Measurements from ENCODE around the gene SH3RF3. TPM values are rescaled to one million over a fixed set of nuclear protein-coding genes. Genes with fewer than 3 reads are reported as not detected.

The SH3RF3 gene
- total and polyA plus RNA-seq, 5 donors from 2014 or later: 0.16 to 1.6 (median 0.76) TPM

DNA sequence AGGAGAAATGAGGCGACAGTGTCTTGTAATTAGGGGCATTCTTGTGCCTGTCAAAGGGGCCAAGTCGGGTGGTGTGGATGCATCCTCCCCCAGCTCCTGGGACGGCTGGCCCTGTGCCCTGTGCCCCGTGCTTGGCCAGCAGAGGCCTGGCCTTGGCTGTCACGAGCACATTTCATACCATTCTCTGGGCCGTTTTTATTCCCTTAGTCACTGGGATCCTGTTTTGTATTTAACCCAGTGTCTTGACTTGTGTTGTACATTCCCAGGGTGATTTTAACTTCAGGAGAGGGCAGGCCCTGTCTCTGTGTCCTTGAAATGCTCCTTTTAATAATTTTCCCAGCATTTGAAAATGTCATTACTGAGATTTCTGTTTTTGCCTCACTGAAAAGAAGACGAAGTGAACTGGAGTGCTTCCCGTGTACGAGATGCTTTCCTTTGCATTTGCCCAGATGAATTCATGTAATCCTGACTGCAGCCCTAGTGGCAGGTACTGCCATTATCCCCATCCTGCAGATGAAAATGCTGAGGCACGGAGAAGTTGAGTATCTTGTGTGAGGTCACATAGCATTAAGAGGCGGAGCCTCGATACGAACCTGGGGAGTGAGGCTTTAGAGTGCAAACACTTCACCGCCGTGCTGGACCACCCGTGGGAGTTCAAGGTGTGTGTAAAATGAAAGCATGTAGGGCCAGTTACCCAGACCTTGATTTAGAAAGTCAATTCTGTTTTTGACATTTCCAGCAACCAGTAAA, 57.0 kb downstream of the SH3RF3 start:
- Histone ChIP-seq H3K9me3 (ENCODE audit: control insufficient read depth in 2 of 2, low read length in 2 of 2) (no peaks in the 10 kb centered on the region), H3K4me1 (ENCODE audit: control insufficient read depth, insufficient read depth, low read length, poor library complexity, severe bottlenecking) (no peaks in the 10 kb centered on the region), H3K27me3 (ENCODE audit: control insufficient read depth, insufficient read depth, low read length) (no peaks in the 10 kb centered on the region), H3K4me3 (ENCODE audit: low read depth, low read length) (no peak overlapping the region), H3K27ac (ENCODE audit: insufficient read depth, low read length, poor library complexity, severe bottlenecking) (no peak overlapping the region), H3K36me3 (ENCODE audit: control insufficient read depth, insufficient read depth, low read length) (no peaks in the 10 kb centered on the region)
- Mint-ChIP-seq H3K4me3 (no peak overlapping the region), H3K36me3 (peaks cover 14% of the 10 kb centered on the region), H3K9me3 (no peaks in the 10 kb centered on the region), H3K4me1 (peaks cover 0 to 22% (median 4%) of the 10 kb centered on the region in 4 donors), H3K27me3 (peaks cover 34% of the 10 kb centered on the region), H3K27ac (peak overlapping the region; percentile 23 to 74 (median 51))
- no peak for ATAC-seq (ENCODE audit: low read depth in 2 of 2)
- DNase-seq: no peak

DNA sequence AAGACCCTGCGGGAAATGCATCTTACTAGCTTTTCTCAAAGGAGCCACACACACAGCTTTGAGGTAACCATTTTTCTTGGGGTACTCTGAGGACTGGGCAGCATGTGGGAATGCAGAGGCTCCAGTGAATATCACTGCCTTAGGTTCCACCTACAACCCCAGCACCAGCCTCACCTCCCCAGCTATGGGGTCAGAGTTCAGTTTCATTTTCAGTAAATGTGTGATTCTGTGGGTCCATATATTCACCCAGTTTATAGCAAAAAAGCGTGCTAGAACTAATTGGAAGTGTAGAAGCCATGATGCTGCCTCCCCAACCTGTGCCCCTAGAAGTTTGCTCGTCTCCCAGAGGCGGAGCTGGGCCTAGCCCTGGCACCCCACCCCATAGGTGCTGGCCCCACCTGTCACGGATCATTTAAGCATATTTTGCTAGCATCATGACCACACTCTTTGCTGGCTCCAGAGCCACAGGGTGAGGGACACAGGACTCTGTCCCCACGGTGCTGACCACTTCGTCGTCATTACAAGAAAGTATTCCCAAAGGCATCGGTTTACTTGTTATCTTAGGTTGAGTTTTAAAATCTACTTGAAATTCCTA, 57.7 kb downstream of the SH3RF3 start:
- peaks cover 33% of the 10 kb centered on the region for H3K27me3 Mint-ChIP-seq
- H3K36me3 ChIP-seq (ENCODE audit: control insufficient read depth, insufficient read depth, low read length): no peaks in the 10 kb centered on the region
- H3K4me1 Mint-ChIP-seq: peaks cover 0 to 21% (median 6%) of the 10 kb centered on the region in 4 donors
- no peak overlapping the region for H3K4me3 ChIP-seq (ENCODE audit: low read depth, low read length)
- no peaks in the 10 kb centered on the region for H3K9me3 Mint-ChIP-seq
- peak overlapping the region in 1 of 3 donors; percentile 61 for H3K27ac Mint-ChIP-seq
- H3K27ac ChIP-seq (ENCODE audit: insufficient read depth, low read length, poor library complexity, severe bottlenecking): no peak overlapping the region
- ATAC-seq (ENCODE audit: low read depth in 2 of 2) (no peak), DNase-seq (no peak)
- no peaks in the 10 kb centered on the region for H3K27me3 ChIP-seq (ENCODE audit: control insufficient read depth, insufficient read depth, low read length)
- H3K4me3 Mint-ChIP-seq: no peak overlapping the region
- no peaks in the 10 kb centered on the region for H3K9me3 ChIP-seq (ENCODE audit: control insufficient read depth in 2 of 2, low read length in 2 of 2)
- H3K36me3 Mint-ChIP-seq: peaks cover 10% of the 10 kb centered on the region
- H3K4me1 ChIP-seq (ENCODE audit: control insufficient read depth, insufficient read depth, low read length, poor library complexity, severe bottlenecking): no peaks in the 10 kb centered on the region

DNA sequence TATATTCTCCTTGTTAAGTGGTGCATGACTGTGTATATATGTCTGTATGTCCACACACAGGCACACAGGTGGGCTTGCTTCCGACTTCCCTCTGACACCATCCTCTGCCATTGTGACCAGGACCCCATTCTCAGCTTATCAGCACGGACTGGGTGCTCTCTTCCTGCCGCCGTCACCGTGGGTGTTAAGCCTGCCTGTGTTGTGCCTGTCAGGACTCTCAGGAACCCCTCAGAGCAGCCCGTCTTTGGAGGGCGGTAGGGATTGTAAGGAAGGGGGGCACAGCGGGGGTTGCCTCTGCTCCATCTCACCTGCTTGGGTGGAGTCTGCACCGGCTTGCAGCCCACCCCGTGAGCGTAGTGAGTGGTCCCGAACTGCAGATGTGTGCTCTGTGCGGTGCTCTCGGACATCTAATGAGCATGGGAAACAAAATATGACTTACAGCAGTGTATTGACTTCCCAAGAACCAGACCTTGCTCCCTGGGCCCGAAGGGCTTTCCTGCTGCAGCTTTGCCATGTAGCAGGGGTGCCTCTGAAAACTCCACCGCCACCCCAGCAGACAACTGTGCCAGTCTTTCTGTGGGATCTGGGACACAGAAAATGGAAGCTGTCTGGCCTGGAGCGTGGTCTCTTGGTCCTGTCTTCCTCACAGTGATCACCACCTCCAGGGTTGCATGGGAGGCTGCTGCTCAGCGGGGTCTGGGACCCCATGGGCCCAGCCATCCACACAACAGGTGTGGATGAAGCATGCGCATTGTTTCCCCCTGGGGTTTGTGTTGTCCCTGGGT, 58.9 kb downstream of the SH3RF3 start:
- Histone ChIP-seq H3K9me3 (ENCODE audit: control insufficient read depth in 2 of 2, low read length in 2 of 2) (no peaks in the 10 kb centered on the region), H3K36me3 (ENCODE audit: control insufficient read depth, insufficient read depth, low read length) (no peaks in the 10 kb centered on the region), H3K27me3 (ENCODE audit: control insufficient read depth, insufficient read depth, low read length) (peaks cover 2% of the 10 kb centered on the region), H3K27ac (ENCODE audit: insufficient read depth, low read length, poor library complexity, severe bottlenecking) (no peak overlapping the region), H3K4me3 (ENCODE audit: low read depth, low read length) (no peak overlapping the region), H3K4me1 (ENCODE audit: control insufficient read depth, insufficient read depth, low read length, poor library complexity, severe bottlenecking) (no peaks in the 10 kb centered on the region)
- Mint-ChIP-seq H3K4me3 (no peak overlapping the region), H3K27ac (no peak overlapping the region), H3K27me3 (peaks cover 34% of the 10 kb centered on the region), H3K4me1 (peaks cover 0 to 21% (median 6%) of the 10 kb centered on the region in 4 donors), H3K9me3 (no peaks in the 10 kb centered on the region), H3K36me3 (peaks cover 3% of the 10 kb centered on the region)
- no peak for DNase-seq
- ATAC-seq (ENCODE audit: low read depth in 2 of 2): no peak

- H3K36me3 Mint-ChIP-seq: peaks cover 3% of the 10 kb centered on the region
- Histone ChIP-seq H3K27ac (ENCODE audit: insufficient read depth, low read length, poor library complexity, severe bottlenecking) (no peak overlapping the region), H3K4me3 (ENCODE audit: low read depth, low read length) (no peak overlapping the region), H3K27me3 (ENCODE audit: control insufficient read depth, insufficient read depth, low read length) (peaks cover 3% of the 10 kb centered on the region), H3K4me1 (ENCODE audit: control insufficient read depth, insufficient read depth, low read length, poor library complexity, severe bottlenecking) (no peaks in the 10 kb centered on the region), H3K9me3 (ENCODE audit: control insufficient read depth in 2 of 2, low read length in 2 of 2) (no peaks in the 10 kb centered on the region), H3K36me3 (ENCODE audit: control insufficient read depth, insufficient read depth, low read length) (no peaks in the 10 kb centered on the region)
- H3K4me3 Mint-ChIP-seq: no peak overlapping the region
- H3K4me1 Mint-ChIP-seq: peaks cover 0 to 21% (median 4%) of the 10 kb centered on the region in 4 donors
- DNase-seq (no peak), ATAC-seq (ENCODE audit: low read depth in 2 of 2) (no peak)
- no peaks in the 10 kb centered on the region for H3K9me3 Mint-ChIP-seq
- H3K27me3 Mint-ChIP-seq: peaks cover 30% of the 10 kb centered on the region
- H3K27ac Mint-ChIP-seq: no peak overlapping the region
These were observed 59.5 kb downstream of the SH3RF3 start for GRCh38 chr2:109188496-109188890.

- Histone ChIP-seq H3K36me3 (ENCODE audit: control insufficient read depth, insufficient read depth, low read length) (no peaks in the 10 kb centered on the region), H3K4me1 (ENCODE audit: control insufficient read depth, insufficient read depth, low read length, poor library complexity, severe bottlenecking) (no peaks in the 10 kb centered on the region), H3K27ac (ENCODE audit: insufficient read depth, low read length, poor library complexity, severe bottlenecking) (no peak overlapping the region), H3K4me3 (ENCODE audit: low read depth, low read length) (no peak overlapping the region), H3K27me3 (ENCODE audit: control insufficient read depth, insufficient read depth, low read length) (peaks cover 3% of the 10 kb centered on the region), H3K9me3 (ENCODE audit: control insufficient read depth in 2 of 2, low read length in 2 of 2) (no peaks in the 10 kb centered on the region)
- H3K4me3 Mint-ChIP-seq: no peak overlapping the region
- no peak overlapping the region for H3K27ac Mint-ChIP-seq
- H3K36me3 Mint-ChIP-seq: peaks cover 3% of the 10 kb centered on the region
- DNase-seq (no peak), ATAC-seq (ENCODE audit: low read depth in 2 of 2) (no peak)
- peaks cover 28% of the 10 kb centered on the region for H3K27me3 Mint-ChIP-seq
- peaks cover 0 to 21% (median 4%) of the 10 kb centered on the region in 4 donors for H3K4me1 Mint-ChIP-seq
- H3K9me3 Mint-ChIP-seq: no peaks in the 10 kb centered on the region
These were observed 59.9 kb downstream of the SH3RF3 start for GRCh38 chr2:109188898-109189297.

DNA sequence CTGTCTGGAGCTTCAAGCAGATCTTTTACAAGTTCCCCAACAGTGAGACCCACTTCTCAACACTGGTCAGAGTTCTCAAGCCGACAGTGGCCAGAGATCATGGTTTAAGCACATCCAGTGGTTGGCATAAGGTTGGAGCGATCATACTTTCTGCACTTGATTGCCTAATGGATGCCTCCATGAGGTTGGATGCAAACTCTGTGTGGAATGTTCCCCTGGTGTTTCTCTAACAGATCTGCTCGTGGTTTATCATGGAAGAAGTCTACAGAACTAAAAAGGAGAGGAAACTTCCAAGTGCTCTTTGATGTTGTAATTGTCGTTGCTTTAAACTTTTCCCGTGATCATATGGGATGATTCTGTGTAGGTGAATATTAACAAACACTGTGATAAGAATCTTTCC, 60.7 kb downstream of the SH3RF3 start:
- peaks cover 3% of the 10 kb centered on the region for H3K27me3 ChIP-seq (ENCODE audit: control insufficient read depth, insufficient read depth, low read length)
- Mint-ChIP-seq H3K4me3 (no peak overlapping the region), H3K27me3 (peaks cover 23% of the 10 kb centered on the region)

GRCh38 chr2:109193807-109194619, 65.0 kb downstream of the SH3RF3 start:
- Histone ChIP-seq H3K36me3 (ENCODE audit: control insufficient read depth, insufficient read depth, low read length) (no peaks in the 10 kb centered on the region), H3K4me3 (ENCODE audit: low read depth, low read length) (no peak overlapping the region), H3K9me3 (ENCODE audit: control insufficient read depth in 2 of 2, low read length in 2 of 2) (no peaks in the 10 kb centered on the region), H3K4me1 (ENCODE audit: control insufficient read depth, insufficient read depth, low read length, poor library complexity, severe bottlenecking) (no peaks in the 10 kb centered on the region), H3K27me3 (ENCODE audit: control insufficient read depth, insufficient read depth, low read length) (peaks cover 3% of the 10 kb centered on the region), H3K27ac (ENCODE audit: insufficient read depth, low read length, poor library complexity, severe bottlenecking) (no peak overlapping the region)
- DNase-seq (no peak), ATAC-seq (ENCODE audit: low read depth in 2 of 2) (no peak)
- Mint-ChIP-seq H3K27ac (no peak overlapping the region), H3K4me1 (peaks cover 0 to 18% (median 6%) of the 10 kb centered on the region in 4 donors), H3K36me3 (peaks cover 3% of the 10 kb centered on the region), H3K27me3 (peaks cover 34% of the 10 kb centered on the region), H3K9me3 (no peaks in the 10 kb centered on the region), H3K4me3 (no peak overlapping the region)

More for the DNA sequence above, 60.7 kb downstream of the SH3RF3 start:
- Histone ChIP-seq H3K4me3 (ENCODE audit: low read depth, low read length) (no peak overlapping the region), H3K9me3 (ENCODE audit: control insufficient read depth in 2 of 2, low read length in 2 of 2) (no peaks in the 10 kb centered on the region), H3K4me1 (ENCODE audit: control insufficient read depth, insufficient read depth, low read length, poor library complexity, severe bottlenecking) (no peaks in the 10 kb centered on the region), H3K27ac (ENCODE audit: insufficient read depth, low read length, poor library complexity, severe bottlenecking) (no peak overlapping the region), H3K36me3 (ENCODE audit: control insufficient read depth, insufficient read depth, low read length) (no peaks in the 10 kb centered on the region)
- DNase-seq (no peak), ATAC-seq (ENCODE audit: low read depth in 2 of 2) (no peak)
- peaks cover 0 to 21% (median 4%) of the 10 kb centered on the region in 4 donors for H3K4me1 Mint-ChIP-seq
- H3K9me3 Mint-ChIP-seq: no peaks in the 10 kb centered on the region
- H3K36me3 Mint-ChIP-seq: peaks cover 3% of the 10 kb centered on the region
- H3K27ac Mint-ChIP-seq: no peak overlapping the region
